OCI-LY7 (cell line): ENCODE measurements around the gene USP35.

Source experiments
- EZH2phosphoT487 ChIP-seq: fragments of 200-600 bp; sonication (generic); IDR thresholded peaks from 2 replicates; pipeline ENCODE4 v1.6.1; 2018; ENCODE audit warnings: low read depth, borderline replicate concordance, mild to moderate bottlenecking, mixed run types, antibody characterized with exemption, low read length, moderate library complexity, mixed read lengths
- TF ChIP-seq, protein P1 (sequence below): fragments of 200-600 bp; sonication (generic); conservative IDR thresholded peaks from 2 replicates; pipeline ENCODE4 v1.5.1; 2014; ENCODE audit warnings: mild to moderate bottlenecking, antibody characterized with exemption, low read length, moderate library complexity, mixed read lengths

DNA sequence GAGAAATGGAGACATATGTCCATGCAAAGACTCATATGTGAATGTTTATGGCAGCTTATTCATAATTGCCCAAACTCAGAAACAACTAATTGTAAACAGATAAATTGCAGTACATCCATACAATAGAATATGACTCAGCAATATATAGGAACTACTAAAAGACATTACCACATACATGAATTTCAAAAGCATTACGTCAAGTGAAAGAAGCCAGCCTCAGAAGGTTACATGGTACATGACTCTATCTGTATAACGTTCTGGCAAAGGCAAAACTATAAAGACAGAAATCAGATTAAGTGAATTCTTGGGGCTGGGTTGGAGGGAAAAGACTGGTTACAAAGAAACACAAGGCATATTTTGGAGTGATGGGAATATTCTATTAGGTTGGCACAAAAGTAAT, 7.5 kb upstream of the USP35 start:
- TF ChIP-seq, protein P1, sequence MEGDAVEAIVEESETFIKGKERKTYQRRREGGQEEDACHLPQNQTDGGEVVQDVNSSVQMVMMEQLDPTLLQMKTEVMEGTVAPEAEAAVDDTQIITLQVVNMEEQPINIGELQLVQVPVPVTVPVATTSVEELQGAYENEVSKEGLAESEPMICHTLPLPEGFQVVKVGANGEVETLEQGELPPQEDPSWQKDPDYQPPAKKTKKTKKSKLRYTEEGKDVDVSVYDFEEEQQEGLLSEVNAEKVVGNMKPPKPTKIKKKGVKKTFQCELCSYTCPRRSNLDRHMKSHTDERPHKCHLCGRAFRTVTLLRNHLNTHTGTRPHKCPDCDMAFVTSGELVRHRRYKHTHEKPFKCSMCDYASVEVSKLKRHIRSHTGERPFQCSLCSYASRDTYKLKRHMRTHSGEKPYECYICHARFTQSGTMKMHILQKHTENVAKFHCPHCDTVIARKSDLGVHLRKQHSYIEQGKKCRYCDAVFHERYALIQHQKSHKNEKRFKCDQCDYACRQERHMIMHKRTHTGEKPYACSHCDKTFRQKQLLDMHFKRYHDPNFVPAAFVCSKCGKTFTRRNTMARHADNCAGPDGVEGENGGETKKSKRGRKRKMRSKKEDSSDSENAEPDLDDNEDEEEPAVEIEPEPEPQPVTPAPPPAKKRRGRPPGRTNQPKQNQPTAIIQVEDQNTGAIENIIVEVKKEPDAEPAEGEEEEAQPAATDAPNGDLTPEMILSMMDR = no peak
- TF ChIP-seq EZH2phosphoT487 = no peak
